ENCODE results near the gene YPEL1. TPM values are rescaled to one million over a fixed set of nuclear protein-coding genes. Genes with fewer than 3 reads are reported as not detected.
"Not testable (repeated sequence)": the region's sequence is repeated elsewhere in the genome, so short reads cannot be mapped to it uniquely, and the experiment has no call there.

YPEL1 gene
- total and polyA plus RNA-seq, 11 donors = 2.5 to 10.0 (median 7.3) TPM

DNA sequence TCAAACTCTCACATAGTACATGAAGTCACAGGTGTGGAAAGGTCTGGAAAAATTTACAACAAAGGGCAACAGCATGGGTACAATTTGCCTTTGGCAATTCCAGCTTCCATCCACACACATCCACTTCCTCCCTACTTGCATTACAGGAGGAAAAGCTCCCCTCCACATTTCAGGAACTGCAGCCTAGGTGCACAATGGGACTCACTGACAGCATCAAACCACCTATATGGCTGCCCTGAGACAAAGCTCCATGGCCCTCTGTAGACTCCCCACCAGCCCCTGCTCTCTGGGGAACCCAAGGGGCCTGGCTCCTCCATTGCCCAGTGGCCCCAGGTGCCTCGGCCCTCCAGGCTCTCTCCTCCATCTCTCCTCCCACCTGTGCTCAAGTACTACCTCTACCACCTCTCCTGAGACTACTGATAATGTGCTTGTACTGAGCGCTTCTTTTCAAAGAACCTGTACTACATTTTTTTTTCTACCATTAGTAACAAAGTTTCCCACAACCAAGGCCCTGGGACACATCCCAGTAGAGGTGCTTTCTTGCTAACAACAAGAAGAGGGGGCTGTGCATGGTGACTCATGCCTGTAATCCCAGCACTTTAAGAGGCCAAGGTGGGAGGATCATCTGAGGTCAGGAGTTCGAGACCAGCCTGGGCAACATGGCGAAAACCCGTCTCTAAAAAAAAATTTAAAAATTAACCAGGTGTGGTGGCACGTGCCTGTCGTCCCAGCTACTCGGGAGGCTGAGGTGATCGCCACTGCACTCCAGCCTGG lies 4.9 kb downstream of the YPEL1 start:
- TF ChIP-seq, protein P1, sequence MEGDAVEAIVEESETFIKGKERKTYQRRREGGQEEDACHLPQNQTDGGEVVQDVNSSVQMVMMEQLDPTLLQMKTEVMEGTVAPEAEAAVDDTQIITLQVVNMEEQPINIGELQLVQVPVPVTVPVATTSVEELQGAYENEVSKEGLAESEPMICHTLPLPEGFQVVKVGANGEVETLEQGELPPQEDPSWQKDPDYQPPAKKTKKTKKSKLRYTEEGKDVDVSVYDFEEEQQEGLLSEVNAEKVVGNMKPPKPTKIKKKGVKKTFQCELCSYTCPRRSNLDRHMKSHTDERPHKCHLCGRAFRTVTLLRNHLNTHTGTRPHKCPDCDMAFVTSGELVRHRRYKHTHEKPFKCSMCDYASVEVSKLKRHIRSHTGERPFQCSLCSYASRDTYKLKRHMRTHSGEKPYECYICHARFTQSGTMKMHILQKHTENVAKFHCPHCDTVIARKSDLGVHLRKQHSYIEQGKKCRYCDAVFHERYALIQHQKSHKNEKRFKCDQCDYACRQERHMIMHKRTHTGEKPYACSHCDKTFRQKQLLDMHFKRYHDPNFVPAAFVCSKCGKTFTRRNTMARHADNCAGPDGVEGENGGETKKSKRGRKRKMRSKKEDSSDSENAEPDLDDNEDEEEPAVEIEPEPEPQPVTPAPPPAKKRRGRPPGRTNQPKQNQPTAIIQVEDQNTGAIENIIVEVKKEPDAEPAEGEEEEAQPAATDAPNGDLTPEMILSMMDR (IDR thresholded peaks at IDR 0.05) = no peak
- TF ChIP-seq POLR2A (IDR thresholded peaks at IDR 0.05) = no peak
- ATAC-seq (no peak), DNase-seq (no peak)
- Histone ChIP-seq H3K4me1 (peaks cover 0 to 12% (median 7%) of the 10 kb centered on the region in 12 donors), H3K4me3 (no peak overlapping the region), H3K9me3 (no peaks in the 10 kb centered on the region), H3K27ac (no peak overlapping the region), H3K27me3 (no peaks in the 10 kb centered on the region), H3K36me3 (no peaks in the 10 kb centered on the region)
- 94 to 96% (median 96%) methylated on average over 9 of the region's 9 CpGs for WGBS, 4 donors
- intact Hi-C loops (cut with DNase I) = loop anchor here in 2 of 10 donors (10.0 kb wide), 3 partner anchors 84 to 174 kb away; partner anchors contain the start of gene MAPK1 (in 1 of the 2)

DNA sequence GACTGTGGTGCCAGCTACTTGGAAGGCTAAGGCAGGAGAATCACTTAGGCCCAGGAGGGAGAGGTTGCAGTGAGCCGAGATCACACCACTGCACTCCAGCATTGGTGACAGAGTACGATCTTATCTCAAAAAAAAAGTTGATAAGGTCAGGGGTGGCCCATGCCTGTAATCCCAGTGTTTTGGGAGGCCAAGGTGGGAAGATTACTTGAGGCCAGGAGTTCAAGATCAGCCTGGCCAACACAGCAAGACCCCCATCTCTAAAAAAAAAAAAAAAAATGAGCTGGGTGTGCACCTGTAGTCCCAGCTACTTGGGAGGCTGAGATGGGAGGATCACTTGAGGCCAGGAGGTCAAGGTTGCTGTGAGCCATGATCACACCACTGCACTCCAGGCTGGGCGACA lies 6.4 kb downstream of the YPEL1 start:
- ATAC-seq; H3K9me3 ChIP-seq; H3K4me1 ChIP-seq; H3K4me3 ChIP-seq; H3K27me3 ChIP-seq; H3K27ac ChIP-seq; H3K36me3 ChIP-seq; DNase-seq; intact Hi-C loops (cut with DNase I): not testable (repeated sequence)
- WGBS, 4 donors = 88 to 95% (median 91%) methylated on average over 3 of the region's 3 CpGs

- H3K27me3 ChIP-seq = no peaks in the 10 kb centered on the region
- no peaks in the 10 kb centered on the region for H3K36me3 ChIP-seq
- 80 to 94% (median 86%) methylated on average over 11 to 12 of the region's 12 CpGs for WGBS, 4 donors
- no peak for DNase-seq
- no peak overlapping the region for H3K27ac ChIP-seq
- H3K4me3 ChIP-seq = no peak overlapping the region
- no peaks in the 10 kb centered on the region for H3K4me1 ChIP-seq
- H3K9me3 ChIP-seq = no peaks in the 10 kb centered on the region
- TF ChIP-seq, protein P1 (IDR thresholded peaks at IDR 0.05) = no peak
- no peak for TF ChIP-seq POLR2A (IDR thresholded peaks at IDR 0.05)
- no peak for ATAC-seq
- intact Hi-C loops (cut with DNase I) = no loop called here
Observed at GRCh38 chr22:21728270-21728669, 7.3 kb downstream of the YPEL1 start.

DNA sequence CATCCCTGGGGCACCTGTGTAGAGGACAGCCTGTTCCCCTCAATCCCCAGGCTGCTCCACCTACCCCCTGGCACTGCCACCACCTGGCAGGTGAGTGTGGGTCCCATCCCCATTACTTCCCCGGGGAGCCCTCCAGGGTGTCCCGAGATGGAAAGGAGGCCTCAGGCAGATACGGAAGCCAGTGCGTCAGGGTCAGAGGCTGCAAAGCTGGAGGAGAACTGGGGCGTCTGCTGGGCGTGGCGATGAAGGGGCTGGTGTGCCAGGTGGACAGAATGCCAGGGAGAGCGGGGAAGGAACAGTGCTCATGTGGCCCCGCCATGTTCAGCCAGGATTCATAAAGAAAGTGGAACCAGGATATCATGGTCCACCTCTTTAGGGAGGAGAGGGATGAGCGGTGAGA lies 7.8 kb downstream of the YPEL1 start:
- intact Hi-C loops (cut with DNase I) = no loop called here
- Histone ChIP-seq H3K4me3 (no peak overlapping the region), H3K27ac (no peak overlapping the region), H3K36me3 (no peaks in the 10 kb centered on the region), H3K9me3 (no peaks in the 10 kb centered on the region), H3K27me3 (no peaks in the 10 kb centered on the region), H3K4me1 (no peaks in the 10 kb centered on the region)
- DNase-seq (no peak), ATAC-seq (no peak)
- 92 to 96% (median 94%) methylated on average over 10 of the region's 10 CpGs for WGBS, 4 donors
- no peak for TF ChIP-seq POLR2A (IDR thresholded peaks at IDR 0.05)
- TF ChIP-seq, protein P1 (IDR thresholded peaks at IDR 0.05) = no peak

- Histone ChIP-seq H3K27ac (no peak overlapping the region), H3K4me1 (no peaks in the 10 kb centered on the region), H3K36me3 (no peaks in the 10 kb centered on the region), H3K4me3 (no peak overlapping the region), H3K27me3 (no peaks in the 10 kb centered on the region), H3K9me3 (no peaks in the 10 kb centered on the region)
- WGBS, 4 donors = 93 to 97% (median 96%) methylated on average over 4 of the region's 4 CpGs
- intact Hi-C loops (cut with DNase I) = no loop called here
- TF ChIP-seq, protein P1 (IDR thresholded peaks at IDR 0.05) = no peak
- ATAC-seq = no peak
- DNase-seq = no peak
Observed at GRCh38 chr22:21727159-21727558, 8.4 kb downstream of the YPEL1 start.

Data from heart left ventricle (tissue), 16 donors.